ENCODE measurements around the gene AMIGO3. TPM values are rescaled to one million over a fixed set of nuclear protein-coding genes. Genes with fewer than 3 reads are reported as not detected.
A peak's percentile ranks its signal among the peaks of the same experiment; 100 is the strongest.

AMIGO3 gene
- total and polyA plus RNA-seq, 10 of the 15 experiments (the other 5 are each of a cell fraction or from before 2014, with no cell fraction given): 0.07 to 1.3 (median 0.44) TPM; not detected in 3

DNA sequence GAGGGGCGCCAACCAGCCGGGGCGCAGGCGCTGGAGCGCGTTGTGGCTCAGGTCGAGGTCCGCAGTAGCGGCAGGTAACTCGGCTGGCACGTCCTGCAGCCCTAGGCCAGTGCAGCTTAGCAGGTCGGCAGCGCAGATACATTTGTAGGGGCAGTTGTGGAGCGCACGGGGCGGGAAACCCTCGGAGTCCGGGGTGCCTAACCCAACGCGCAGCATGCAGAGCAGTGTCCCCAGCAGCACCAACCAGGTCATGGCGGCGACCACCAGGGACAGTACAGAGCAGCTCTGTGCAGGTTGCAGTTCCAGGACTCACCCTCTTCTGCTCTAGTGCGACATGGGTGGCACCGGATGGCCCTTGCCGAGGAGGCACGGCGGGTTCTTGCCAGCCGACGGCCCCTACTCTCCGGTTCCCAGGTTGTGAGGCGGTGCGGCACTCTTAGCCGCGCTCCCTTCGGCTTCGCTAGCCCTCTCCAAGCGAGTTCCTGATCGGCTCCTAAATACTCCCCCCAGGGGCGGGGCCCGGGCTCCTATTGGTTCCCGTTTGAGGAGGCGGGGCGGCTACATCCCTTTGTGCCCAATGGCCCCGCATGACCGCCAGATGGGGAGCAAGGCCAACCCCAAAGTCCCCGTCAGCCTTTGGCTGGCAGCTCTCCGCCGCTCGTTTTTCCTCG is at the start of gene AMIGO3 (continued):
- TF ChIP-seq, protein P1, sequence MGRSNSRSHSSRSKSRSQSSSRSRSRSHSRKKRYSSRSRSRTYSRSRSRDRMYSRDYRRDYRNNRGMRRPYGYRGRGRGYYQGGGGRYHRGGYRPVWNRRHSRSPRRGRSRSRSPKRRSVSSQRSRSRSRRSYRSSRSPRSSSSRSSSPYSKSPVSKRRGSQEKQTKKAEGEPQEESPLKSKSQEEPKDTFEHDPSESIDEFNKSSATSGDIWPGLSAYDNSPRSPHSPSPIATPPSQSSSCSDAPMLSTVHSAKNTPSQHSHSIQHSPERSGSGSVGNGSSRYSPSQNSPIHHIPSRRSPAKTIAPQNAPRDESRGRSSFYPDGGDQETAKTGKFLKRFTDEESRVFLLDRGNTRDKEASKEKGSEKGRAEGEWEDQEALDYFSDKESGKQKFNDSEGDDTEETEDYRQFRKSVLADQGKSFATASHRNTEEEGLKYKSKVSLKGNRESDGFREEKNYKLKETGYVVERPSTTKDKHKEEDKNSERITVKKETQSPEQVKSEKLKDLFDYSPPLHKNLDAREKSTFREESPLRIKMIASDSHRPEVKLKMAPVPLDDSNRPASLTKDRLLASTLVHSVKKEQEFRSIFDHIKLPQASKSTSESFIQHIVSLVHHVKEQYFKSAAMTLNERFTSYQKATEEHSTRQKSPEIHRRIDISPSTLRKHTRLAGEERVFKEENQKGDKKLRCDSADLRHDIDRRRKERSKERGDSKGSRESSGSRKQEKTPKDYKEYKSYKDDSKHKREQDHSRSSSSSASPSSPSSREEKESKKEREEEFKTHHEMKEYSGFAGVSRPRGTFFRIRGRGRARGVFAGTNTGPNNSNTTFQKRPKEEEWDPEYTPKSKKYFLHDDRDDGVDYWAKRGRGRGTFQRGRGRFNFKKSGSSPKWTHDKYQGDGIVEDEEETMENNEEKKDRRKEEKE (IDR thresholded peaks at IDR 0.05): no peak
- TF ChIP-seq CBX5 (IDR thresholded peaks at IDR 0.05; ENCODE audit: low read depth): no peak
- no peak; the same call in 1 of the 2 replicates for TF ChIP-seq CREM (IDR thresholded peaks at IDR 0.05; ENCODE audit: low read depth)
- TF ChIP-seq ZNF274 (IDR thresholded peaks at IDR 0.05; ENCODE audit: insufficient read depth, insufficient read length): no peak
- TF ChIP-seq HDAC6 (IDR thresholded peaks at IDR 0.05; ENCODE audit: unreplicated experiment): peak; percentile 67
- TF ChIP-seq BMI1 (IDR thresholded peaks at IDR 0.05; ENCODE audit: borderline replicate concordance): no peak
- no peak for TF ChIP-seq FOXK2 (IDR thresholded peaks at IDR 0.05)
- TF ChIP-seq, protein P2, sequence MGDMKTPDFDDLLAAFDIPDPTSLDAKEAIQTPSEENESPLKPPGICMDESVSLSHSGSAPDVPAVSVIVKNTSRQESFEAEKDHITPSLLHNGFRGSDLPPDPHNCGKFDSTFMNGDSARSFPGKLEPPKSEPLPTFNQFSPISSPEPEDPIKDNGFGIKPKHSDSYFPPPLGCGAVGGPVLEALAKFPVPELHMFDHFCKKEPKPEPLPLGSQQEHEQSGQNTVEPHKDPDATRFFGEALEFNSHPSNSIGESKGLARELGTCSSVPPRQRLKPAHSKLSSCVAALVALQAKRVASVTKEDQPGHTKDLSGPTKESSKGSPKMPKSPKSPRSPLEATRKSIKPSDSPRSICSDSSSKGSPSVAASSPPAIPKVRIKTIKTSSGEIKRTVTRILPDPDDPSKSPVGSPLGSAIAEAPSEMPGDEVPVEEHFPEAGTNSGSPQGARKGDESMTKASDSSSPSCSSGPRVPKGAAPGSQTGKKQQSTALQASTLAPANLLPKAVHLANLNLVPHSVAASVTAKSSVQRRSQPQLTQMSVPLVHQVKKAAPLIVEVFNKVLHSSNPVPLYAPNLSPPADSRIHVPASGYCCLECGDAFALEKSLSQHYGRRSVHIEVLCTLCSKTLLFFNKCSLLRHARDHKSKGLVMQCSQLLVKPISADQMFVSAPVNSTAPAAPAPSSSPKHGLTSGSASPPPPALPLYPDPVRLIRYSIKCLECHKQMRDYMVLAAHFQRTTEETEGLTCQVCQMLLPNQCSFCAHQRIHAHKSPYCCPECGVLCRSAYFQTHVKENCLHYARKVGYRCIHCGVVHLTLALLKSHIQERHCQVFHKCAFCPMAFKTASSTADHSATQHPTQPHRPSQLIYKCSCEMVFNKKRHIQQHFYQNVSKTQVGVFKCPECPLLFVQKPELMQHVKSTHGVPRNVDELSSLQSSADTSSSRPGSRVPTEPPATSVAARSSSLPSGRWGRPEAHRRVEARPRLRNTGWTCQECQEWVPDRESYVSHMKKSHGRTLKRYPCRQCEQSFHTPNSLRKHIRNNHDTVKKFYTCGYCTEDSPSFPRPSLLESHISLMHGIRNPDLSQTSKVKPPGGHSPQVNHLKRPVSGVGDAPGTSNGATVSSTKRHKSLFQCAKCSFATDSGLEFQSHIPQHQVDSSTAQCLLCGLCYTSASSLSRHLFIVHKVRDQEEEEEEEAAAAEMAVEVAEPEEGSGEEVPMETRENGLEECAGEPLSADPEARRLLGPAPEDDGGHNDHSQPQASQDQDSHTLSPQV (IDR thresholded peaks at IDR 0.05): no peak
- peak; percentile 42; the same call in 1 of the 2 replicates for TF ChIP-seq TCF3 (IDR thresholded peaks at IDR 0.05; ENCODE audit: borderline replicate concordance, insufficient read depth, low read depth, low read length)
- TF ChIP-seq, protein P3, sequence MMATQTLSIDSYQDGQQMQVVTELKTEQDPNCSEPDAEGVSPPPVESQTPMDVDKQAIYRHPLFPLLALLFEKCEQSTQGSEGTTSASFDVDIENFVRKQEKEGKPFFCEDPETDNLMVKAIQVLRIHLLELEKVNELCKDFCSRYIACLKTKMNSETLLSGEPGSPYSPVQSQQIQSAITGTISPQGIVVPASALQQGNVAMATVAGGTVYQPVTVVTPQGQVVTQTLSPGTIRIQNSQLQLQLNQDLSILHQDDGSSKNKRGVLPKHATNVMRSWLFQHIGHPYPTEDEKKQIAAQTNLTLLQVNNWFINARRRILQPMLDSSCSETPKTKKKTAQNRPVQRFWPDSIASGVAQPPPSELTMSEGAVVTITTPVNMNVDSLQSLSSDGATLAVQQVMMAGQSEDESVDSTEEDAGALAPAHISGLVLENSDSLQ (IDR thresholded peaks at IDR 0.05): no peak
- peak; percentile 42; the same call in 1 of the 2 replicates for TF ChIP-seq FOXM1 (IDR thresholded peaks at IDR 0.05; ENCODE audit: low read depth, low read length)
- peak; percentile 95 for TF ChIP-seq PML (IDR thresholded peaks at IDR 0.05; ENCODE audit: low read length)
- TF ChIP-seq, protein P4, sequence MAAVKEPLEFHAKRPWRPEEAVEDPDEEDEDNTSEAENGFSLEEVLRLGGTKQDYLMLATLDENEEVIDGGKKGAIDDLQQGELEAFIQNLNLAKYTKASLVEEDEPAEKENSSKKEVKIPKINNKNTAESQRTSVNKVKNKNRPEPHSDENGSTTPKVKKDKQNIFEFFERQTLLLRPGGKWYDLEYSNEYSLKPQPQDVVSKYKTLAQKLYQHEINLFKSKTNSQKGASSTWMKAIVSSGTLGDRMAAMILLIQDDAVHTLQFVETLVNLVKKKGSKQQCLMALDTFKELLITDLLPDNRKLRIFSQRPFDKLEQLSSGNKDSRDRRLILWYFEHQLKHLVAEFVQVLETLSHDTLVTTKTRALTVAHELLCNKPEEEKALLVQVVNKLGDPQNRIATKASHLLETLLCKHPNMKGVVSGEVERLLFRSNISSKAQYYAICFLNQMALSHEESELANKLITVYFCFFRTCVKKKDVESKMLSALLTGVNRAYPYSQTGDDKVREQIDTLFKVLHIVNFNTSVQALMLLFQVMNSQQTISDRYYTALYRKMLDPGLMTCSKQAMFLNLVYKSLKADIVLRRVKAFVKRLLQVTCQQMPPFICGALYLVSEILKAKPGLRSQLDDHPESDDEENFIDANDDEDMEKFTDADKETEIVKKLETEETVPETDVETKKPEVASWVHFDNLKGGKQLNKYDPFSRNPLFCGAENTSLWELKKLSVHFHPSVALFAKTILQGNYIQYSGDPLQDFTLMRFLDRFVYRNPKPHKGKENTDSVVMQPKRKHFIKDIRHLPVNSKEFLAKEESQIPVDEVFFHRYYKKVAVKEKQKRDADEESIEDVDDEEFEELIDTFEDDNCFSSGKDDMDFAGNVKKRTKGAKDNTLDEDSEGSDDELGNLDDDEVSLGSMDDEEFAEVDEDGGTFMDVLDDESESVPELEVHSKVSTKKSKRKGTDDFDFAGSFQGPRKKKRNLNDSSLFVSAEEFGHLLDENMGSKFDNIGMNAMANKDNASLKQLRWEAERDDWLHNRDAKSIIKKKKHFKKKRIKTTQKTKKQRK (IDR thresholded peaks at IDR 0.05; ENCODE audit: low read depth, low read length): no peak
- no peak for TF ChIP-seq ZNF24 (IDR thresholded peaks at IDR 0.05)
- TF ChIP-seq MXI1 (IDR thresholded peaks at IDR 0.05; ENCODE audit: low read depth, low read length): peak; percentile 39; the same call in 1 of the 2 replicates
- peak; percentile 56; the same call in 1 of the 2 replicates for TF ChIP-seq IKZF1 (conservative IDR thresholded peaks at IDR 0.05)
- TF ChIP-seq NFYB (IDR thresholded peaks at IDR 0.05; ENCODE audit: insufficient read depth, low read depth, low read length): peak; percentile 84
- TF ChIP-seq TCF7 (IDR thresholded peaks at IDR 0.05; ENCODE audit: borderline replicate concordance): no peak
- TF ChIP-seq STAT1 (conservative IDR thresholded peaks at IDR 0.05): no peak

Measured in GM12878 (cell line).